ENCODE data around the gene MKRN3. TPM values are rescaled to one million over a fixed set of nuclear protein-coding genes. Genes with fewer than 3 reads are reported as not detected.

The MKRN3 gene
- total RNA-seq, 1 donor from 2014 or later, result 0.41 TPM

DNA sequence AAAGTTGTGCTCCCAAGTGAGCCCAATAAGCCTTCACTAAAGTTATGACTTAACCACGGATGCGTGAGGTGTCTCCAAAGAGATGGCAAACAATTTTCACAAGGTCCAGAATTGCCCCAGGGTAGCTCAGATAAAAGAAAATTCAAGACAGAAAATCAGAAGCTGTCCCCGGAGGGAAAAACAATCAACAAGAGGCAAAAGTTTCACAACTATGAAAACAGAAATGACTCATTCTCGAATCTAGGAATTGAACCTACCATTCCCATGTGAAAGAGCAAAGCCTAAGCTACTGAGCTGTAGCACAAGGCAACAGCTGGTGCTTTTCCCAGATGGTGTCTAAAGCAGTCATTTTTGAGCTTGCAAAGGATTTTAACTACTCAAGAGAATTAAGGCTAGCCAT is 33.5 kb upstream of the MKRN3 start:
- Histone ChIP-seq H3K36me3 (no peaks in the 10 kb centered on the region), H3K27me3 (ENCODE audit: low read depth) (no peaks in the 10 kb centered on the region), H3K9me3 (no peaks in the 10 kb centered on the region), H3K4me1 (no peaks in the 10 kb centered on the region), H3K4me3 (no peak overlapping the region), H3K27ac (no peak overlapping the region)
- DNase-seq, result no peak
- TF ChIP-seq, protein P1, sequence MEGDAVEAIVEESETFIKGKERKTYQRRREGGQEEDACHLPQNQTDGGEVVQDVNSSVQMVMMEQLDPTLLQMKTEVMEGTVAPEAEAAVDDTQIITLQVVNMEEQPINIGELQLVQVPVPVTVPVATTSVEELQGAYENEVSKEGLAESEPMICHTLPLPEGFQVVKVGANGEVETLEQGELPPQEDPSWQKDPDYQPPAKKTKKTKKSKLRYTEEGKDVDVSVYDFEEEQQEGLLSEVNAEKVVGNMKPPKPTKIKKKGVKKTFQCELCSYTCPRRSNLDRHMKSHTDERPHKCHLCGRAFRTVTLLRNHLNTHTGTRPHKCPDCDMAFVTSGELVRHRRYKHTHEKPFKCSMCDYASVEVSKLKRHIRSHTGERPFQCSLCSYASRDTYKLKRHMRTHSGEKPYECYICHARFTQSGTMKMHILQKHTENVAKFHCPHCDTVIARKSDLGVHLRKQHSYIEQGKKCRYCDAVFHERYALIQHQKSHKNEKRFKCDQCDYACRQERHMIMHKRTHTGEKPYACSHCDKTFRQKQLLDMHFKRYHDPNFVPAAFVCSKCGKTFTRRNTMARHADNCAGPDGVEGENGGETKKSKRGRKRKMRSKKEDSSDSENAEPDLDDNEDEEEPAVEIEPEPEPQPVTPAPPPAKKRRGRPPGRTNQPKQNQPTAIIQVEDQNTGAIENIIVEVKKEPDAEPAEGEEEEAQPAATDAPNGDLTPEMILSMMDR (IDR thresholded peaks at IDR 0.05), result no peak
- ATAC-seq, result no peak
- intact Hi-C loops (cut with DNase I), result no loop called here

DNA sequence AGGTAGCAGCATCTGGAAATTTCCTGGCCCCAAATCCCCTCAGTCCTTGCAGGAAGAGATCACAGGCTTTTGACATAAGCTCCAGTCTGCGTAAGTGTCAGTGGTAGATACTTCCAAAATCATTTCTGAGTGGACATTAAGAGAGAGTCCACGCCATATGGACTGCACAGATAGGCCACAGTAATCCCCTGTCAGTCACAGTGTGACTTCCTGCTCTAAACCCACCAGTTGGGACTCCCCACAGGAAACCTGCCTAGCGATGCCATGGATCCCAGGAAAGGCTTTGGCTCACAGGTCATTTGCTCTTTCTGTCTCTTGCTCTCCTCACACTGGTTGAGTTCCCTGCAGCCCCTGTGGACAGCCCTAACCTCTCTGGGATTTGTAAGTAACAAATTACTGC is 28.8 kb upstream of the MKRN3 start:
- H3K9me3 ChIP-seq, result no peaks in the 10 kb centered on the region
- TF ChIP-seq, protein P1 (IDR thresholded peaks at IDR 0.05), result no peak
- no peaks in the 10 kb centered on the region for H3K36me3 ChIP-seq
- ATAC-seq, result no peak
- no peaks in the 10 kb centered on the region for H3K27me3 ChIP-seq (ENCODE audit: low read depth)
- no peak for DNase-seq
- intact Hi-C loops (cut with DNase I), result no loop called here
- H3K27ac ChIP-seq, result no peak overlapping the region
- H3K4me1 ChIP-seq, result no peaks in the 10 kb centered on the region
- H3K4me3 ChIP-seq, result no peak overlapping the region

DNA sequence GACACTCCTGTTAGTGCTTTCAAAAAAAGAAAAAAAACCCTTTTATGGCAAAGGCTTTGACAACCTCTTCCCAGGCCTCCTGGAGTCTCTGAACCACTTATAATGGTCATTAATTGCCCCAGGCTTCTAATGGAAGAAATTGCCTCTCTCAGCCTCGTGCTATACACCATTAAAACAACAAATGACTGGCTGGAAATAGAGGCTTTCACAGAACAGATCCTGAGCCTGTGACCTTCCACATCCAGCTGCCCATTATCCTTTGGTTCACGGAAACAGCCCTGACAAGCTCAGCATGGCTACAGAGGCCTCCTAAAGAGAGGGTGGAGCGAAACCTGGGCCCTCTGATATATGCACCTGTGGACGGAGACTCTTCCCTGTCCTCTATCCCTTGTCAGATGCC is 26.8 kb upstream of the MKRN3 start:
- Histone ChIP-seq H3K4me3 (no peak overlapping the region), H3K9me3 (no peaks in the 10 kb centered on the region), H3K27me3 (ENCODE audit: low read depth) (no peaks in the 10 kb centered on the region), H3K4me1 (no peaks in the 10 kb centered on the region), H3K36me3 (no peaks in the 10 kb centered on the region), H3K27ac (no peak overlapping the region)
- TF ChIP-seq, protein P1 (IDR thresholded peaks at IDR 0.05), result no peak
- intact Hi-C loops (cut with DNase I), result no loop called here
- no peak for ATAC-seq
- no peak for DNase-seq

DNA sequence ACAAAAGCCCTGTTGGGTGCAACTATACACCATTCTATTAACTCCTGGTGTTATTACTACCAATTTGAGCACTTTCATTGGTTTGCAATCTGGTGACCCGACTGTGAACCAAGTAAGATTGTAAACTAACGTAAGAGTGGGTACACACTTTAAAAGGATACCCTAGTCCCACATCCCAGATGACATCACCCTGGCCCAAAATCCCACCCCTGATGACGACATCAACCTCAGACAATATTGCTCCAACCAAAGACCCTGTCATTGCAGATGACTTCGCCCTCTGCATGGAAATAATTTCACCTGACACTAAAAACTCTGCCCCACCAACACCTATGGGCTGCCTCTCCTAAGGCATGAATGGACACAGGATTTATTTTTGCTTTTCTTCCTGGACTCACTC is 25.6 kb upstream of the MKRN3 start:
- DNase-seq (no peak), ATAC-seq (no peak)
- Histone ChIP-seq H3K4me1 (no peaks in the 10 kb centered on the region), H3K4me3 (no peak overlapping the region), H3K9me3 (no peaks in the 10 kb centered on the region), H3K27ac (no peak overlapping the region), H3K27me3 (ENCODE audit: low read depth) (no peaks in the 10 kb centered on the region), H3K36me3 (no peaks in the 10 kb centered on the region)
- intact Hi-C loops (cut with DNase I), result no loop called here
- TF ChIP-seq, protein P1 (IDR thresholded peaks at IDR 0.05), result no peak

DNA sequence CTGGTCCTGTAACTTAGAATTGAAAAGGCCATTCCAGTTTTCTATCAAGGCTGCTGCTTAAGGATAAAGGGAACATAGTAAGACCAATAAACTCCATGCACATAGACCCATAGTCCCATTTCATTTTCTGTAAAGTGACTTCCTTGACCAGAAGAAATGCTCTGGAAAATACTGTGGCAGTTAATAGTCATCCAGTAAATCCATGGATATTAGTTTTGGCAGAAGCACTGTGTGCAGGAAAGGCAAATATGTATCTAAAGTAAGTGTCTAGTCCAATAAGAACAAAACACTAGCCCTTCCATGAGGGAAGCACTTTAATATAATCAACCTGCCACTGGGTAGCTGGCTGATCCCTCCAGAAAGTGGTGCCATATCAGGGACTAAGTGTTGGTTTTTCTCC is 19.3 kb upstream of the MKRN3 start:
- ATAC-seq (no peak), DNase-seq (no peak)
- Histone ChIP-seq H3K9me3 (no peaks in the 10 kb centered on the region), H3K4me1 (no peaks in the 10 kb centered on the region), H3K27ac (no peak overlapping the region), H3K27me3 (ENCODE audit: low read depth) (no peaks in the 10 kb centered on the region), H3K36me3 (no peaks in the 10 kb centered on the region), H3K4me3 (no peak overlapping the region)
- TF ChIP-seq, protein P1 (IDR thresholded peaks at IDR 0.05), result no peak
- intact Hi-C loops (cut with DNase I), result no loop called here

DNA sequence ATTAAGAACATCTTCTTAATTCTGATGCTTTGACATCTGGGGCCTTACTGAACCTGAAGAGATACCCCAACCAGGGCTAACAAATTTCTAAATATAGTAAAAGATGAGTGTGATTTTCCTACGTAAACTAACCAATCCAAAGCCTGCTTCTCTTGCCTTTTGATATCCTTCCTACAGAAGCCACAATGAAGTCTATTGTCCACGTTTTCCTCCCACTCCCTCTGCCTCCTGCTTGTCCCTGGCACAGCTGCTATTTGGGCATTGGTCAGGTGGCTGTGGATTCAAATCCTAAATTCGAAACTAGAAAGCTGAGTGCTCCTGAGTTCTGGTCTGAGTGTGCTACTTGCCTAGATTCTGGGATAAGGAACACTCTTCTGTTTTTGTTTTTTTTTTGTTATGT is 17.4 kb upstream of the MKRN3 start:
- Histone ChIP-seq H3K4me3 (no peak overlapping the region), H3K27me3 (ENCODE audit: low read depth) (no peaks in the 10 kb centered on the region), H3K4me1 (no peaks in the 10 kb centered on the region), H3K9me3 (no peaks in the 10 kb centered on the region), H3K36me3 (no peaks in the 10 kb centered on the region), H3K27ac (no peak overlapping the region)
- no peak for DNase-seq
- ATAC-seq, result no peak
- intact Hi-C loops (cut with DNase I), result no loop called here
- TF ChIP-seq, protein P1 (IDR thresholded peaks at IDR 0.05), result no peak
